HG02884 (cell line): ENCODE results near the gene IL1RAPL1.

Source experiments
- ATAC-seq: cut with Tn5 transposase; IDR thresholded peaks from one replicate; pipeline ENCODE4 v1.9.1; 2021; ENCODE audit warnings: mild to moderate bottlenecking, moderate library complexity; ENCODE audit not compliant: unreplicated experiment

Gene IL1RAPL1

GRCh38 chrX:29721152-29721551 lies 1133.9 kb downstream of the IL1RAPL1 start:
- no peak for ATAC-seq

- no peak for ATAC-seq
Measured at GRCh38 chrX:29724316-29724715, 1137.1 kb downstream of the IL1RAPL1 start.

- ATAC-seq = no peak
Measured at GRCh38 chrX:29726811-29727210, 1139.6 kb downstream of the IL1RAPL1 start.

- ATAC-seq = no peak
Measured at GRCh38 chrX:29728639-29729038, 1141.4 kb downstream of the IL1RAPL1 start.

- ATAC-seq = no peak
Measured at GRCh38 chrX:29744966-29745365, 1157.7 kb downstream of the IL1RAPL1 start.

GRCh38 chrX:29746326-29746725 lies 1159.1 kb downstream of the IL1RAPL1 start:
- no peak for ATAC-seq

- no peak for ATAC-seq
Measured at GRCh38 chrX:29762006-29762405, 1174.8 kb downstream of the IL1RAPL1 start.

- no peak for ATAC-seq
Measured at GRCh38 chrX:29775890-29776289, 1188.6 kb downstream of the IL1RAPL1 start.

- no peak for ATAC-seq
Measured at GRCh38 chrX:29787656-29788055, 1200.4 kb downstream of the IL1RAPL1 start.

- no peak for ATAC-seq
Measured at GRCh38 chrX:29788991-29789699, 1201.9 kb downstream of the IL1RAPL1 start.

- no peak for ATAC-seq
Measured at GRCh38 chrX:29792335-29792734, 1205.1 kb downstream of the IL1RAPL1 start.

GRCh38 chrX:29797156-29797555 lies 1209.9 kb downstream of the IL1RAPL1 start:
- no peak for ATAC-seq

- no peak for ATAC-seq
Measured at GRCh38 chrX:29798469-29798868, 1211.2 kb downstream of the IL1RAPL1 start.

- ATAC-seq = no peak
Measured at GRCh38 chrX:29813174-29813573, 1225.9 kb downstream of the IL1RAPL1 start.

GRCh38 chrX:29824176-29824906 lies 1237.1 kb downstream of the IL1RAPL1 start:
- no peak for ATAC-seq

- ATAC-seq = no peak
Measured at GRCh38 chrX:29826742-29827141, 1239.5 kb downstream of the IL1RAPL1 start.

GRCh38 chrX:29834311-29834710 lies 1247.1 kb downstream of the IL1RAPL1 start:
- ATAC-seq = no peak

- ATAC-seq = no peak
Measured at GRCh38 chrX:29834764-29835163, 1247.5 kb downstream of the IL1RAPL1 start.

- ATAC-seq = no peak
Measured at GRCh38 chrX:29841750-29842149, 1254.5 kb downstream of the IL1RAPL1 start.

- no peak for ATAC-seq
Measured at GRCh38 chrX:29842552-29842951, 1255.3 kb downstream of the IL1RAPL1 start.

- ATAC-seq = no peak
Measured at GRCh38 chrX:29851857-29852605, 1264.8 kb downstream of the IL1RAPL1 start.

- ATAC-seq = no peak
Measured at GRCh38 chrX:29852767-29853166, 1265.5 kb downstream of the IL1RAPL1 start.
